SHP77 (cell line): ENCODE data around the gene CACTIN.
"Not testable (repeated sequence)": the region's sequence is repeated elsewhere in the genome, so short reads cannot be mapped to it uniquely, and the experiment has no call there.

Source experiments
- DNase-seq, 2 experiments: peaks; one replicate each; lab custom pipeline; 2025; lab: John Stamatoyannopoulos, UW

Gene CACTIN

GRCh38 chr19:3663838-3664237, 37.2 kb upstream of the CACTIN start:
- no peak for DNase-seq

- no peak for DNase-seq
These were observed 35.0 kb upstream of the CACTIN start for GRCh38 chr19:3661284-3662238.

GRCh38 chr19:3660493-3661219, 34.1 kb upstream of the CACTIN start:
- DNase-seq: no peak

GRCh38 chr19:3659746-3660112, 33.1 kb upstream of the CACTIN start:
- no peak for DNase-seq

GRCh38 chr19:3658870-3659745, 32.5 kb upstream of the CACTIN start:
- no peak for DNase-seq

- no peak for DNase-seq
These were observed 31.6 kb upstream of the CACTIN start for GRCh38 chr19:3658004-3658869.

GRCh38 chr19:3657395-3657769, 30.8 kb upstream of the CACTIN start:
- no peak for DNase-seq

GRCh38 chr19:3656747-3657394, 30.3 kb upstream of the CACTIN start:
- DNase-seq: no peak

- no peak for DNase-seq
These were observed 29.6 kb upstream of the CACTIN start for GRCh38 chr19:3656073-3656746.

- no peak for DNase-seq
These were observed 28.9 kb upstream of the CACTIN start for GRCh38 chr19:3655402-3656072.

GRCh38 chr19:3653865-3654513, 27.4 kb upstream of the CACTIN start:
- no peak for DNase-seq

- no peak for DNase-seq
These were observed 26.6 kb upstream of the CACTIN start for GRCh38 chr19:3653081-3653795.

GRCh38 chr19:3652422-3652821, 25.8 kb upstream of the CACTIN start:
- no peak for DNase-seq

GRCh38 chr19:3651684-3652083, 25.1 kb upstream of the CACTIN start:
- DNase-seq: no peak

- no peak for DNase-seq
These were observed 23.3 kb upstream of the CACTIN start for GRCh38 chr19:3649888-3650287.

- no peak for DNase-seq
These were observed 21.7 kb upstream of the CACTIN start for GRCh38 chr19:3648037-3648905.

GRCh38 chr19:3647102-3647501, 20.5 kb upstream of the CACTIN start:
- DNase-seq: not testable (repeated sequence)
